A549 (cell line): Measurements from ENCODE around the gene FHAD1. TPM values are rescaled to one million over a fixed set of nuclear protein-coding genes. Genes with fewer than 3 reads are reported as not detected.

ENCODE experiments used
- ATAC-seq, 2 experiments: fragments of 200-7000 bp in 1 of 2; fragments of >200 bp in 1 of 2; cut with Nextera tagmentation in 1 of 2; cut with Tn5 transposase in 1 of 2; 3 replicates each; pipeline versions ENCODE4 v1.8.0 to v1.9.1; 2018 to 2020; ENCODE audit warnings: mild to moderate bottlenecking in 1 of 2, moderate library complexity in 1 of 2
- CTCF ChIA-PET: fragments of 300-600 bp; sonication (Branson Sonifier 250); formaldehyde crosslinking; extraction: SDS; loops from one replicate; lab custom pipeline; 2021; ENCODE audit warnings: antibody characterized with exemption, inconsistent platforms; lab: Yijun Ruan, JAX
- POLR2A ChIA-PET: fragments of 350-600 bp; formaldehyde crosslinking; extraction: SDS; loops from one replicate; lab custom pipeline; 2021; ENCODE audit warnings: antibody characterized with exemption, inconsistent platforms; lab: Yijun Ruan, JAX
- DNase-seq, 2 experiments: peaks; one replicate each; pipeline versions ENCODE4 v3.0.0 to v3.0.0-alpha.2; 2011 to 2016; ENCODE audit warnings: low read depth in 1 of 2, low spot score in 1 of 2
- FAIRE-seq: peaks from 2 replicates; lab custom pipeline; 2011; peaks lifted over from hg19 to GRCh38; lab: Jason Lieb, UNC
- H3K27ac ChIP-seq, 2 experiments: fragments of >200 bp; sonication (Bioruptor Twin); formaldehyde crosslinking; 3 replicates each; pipeline ENCODE4 v1.5.1; 2016 to 2017
- H3K4me1 ChIP-seq: fragments of >200 bp; sonication (Bioruptor Twin); formaldehyde crosslinking; 3 replicates; pipeline ENCODE4 v1.6.1; 2016
- H3K4me2 ChIP-seq: fragments of >200 bp; sonication (Bioruptor Twin); formaldehyde crosslinking; 3 replicates; pipeline ENCODE4 v1.6.1; 2016
- H3K4me3 ChIP-seq: fragments of >200 bp; sonication (Bioruptor Twin); formaldehyde crosslinking; 3 replicates; pipeline ENCODE4 v1.5.1; 2016
- H3K9me3 ChIP-seq: fragments of >200 bp; sonication (Bioruptor Twin); formaldehyde crosslinking; 3 replicates; pipeline ENCODE4 v1.6.1; 2016
- ATOH8 ChIP-seq: fragments of 250-450 bp; sonication (Bioruptor Pico); IDR thresholded peaks from 2 replicates; pipeline ENCODE4 v1.5.0; 2020; ENCODE audit warnings: low read depth, mild to moderate bottlenecking, moderate library complexity
- EHMT2 ChIP-seq: fragments of 200-600 bp; sonication (generic); IDR thresholded peaks from 2 replicates; pipeline ENCODE4 v1.6.1; 2016; ENCODE audit warnings: antibody characterized with exemption, low read depth, mild to moderate bottlenecking, moderate library complexity
- ESRRA ChIP-seq: fragments of 150-350 bp; IDR thresholded peaks from 2 replicates; pipeline ENCODE4 v1.6.1; 2014; ENCODE audit warnings: mild to moderate bottlenecking, low read length, borderline replicate concordance
- FOSB ChIP-seq: fragments of 250-450 bp; sonication (Bioruptor Pico); IDR thresholded peaks from 2 replicates; pipeline ENCODE4 v1.5.0; 2020; ENCODE audit warnings: mild to moderate bottlenecking, moderate library complexity
- GATA3 ChIP-seq: IDR thresholded peaks from 2 replicates; pipeline ENCODE4 v1.6.1; 2012; ENCODE audit warnings: borderline replicate concordance
- HMGXB4 ChIP-seq: fragments of 250-450 bp; sonication (Bioruptor Pico); IDR thresholded peaks from 2 replicates; pipeline ENCODE4 v1.5.0; 2021; ENCODE audit warnings: mild to moderate bottlenecking, moderate library complexity, borderline replicate concordance
- HOXB5 ChIP-seq: fragments of 250-450 bp; sonication (Bioruptor Pico); IDR thresholded peaks from 2 replicates; pipeline ENCODE4 v1.5.0; 2020; ENCODE audit warnings: mild to moderate bottlenecking, moderate library complexity
- JUNB ChIP-seq: fragments of >200 bp; sonication (Bioruptor Twin); formaldehyde crosslinking; IDR thresholded peaks from 2 replicates; pipeline ENCODE4 v1.6.1; 2016
- KDM1A ChIP-seq: fragments of 200-600 bp; sonication (generic); IDR thresholded peaks from 2 replicates; pipeline ENCODE4 v1.6.1; 2016; ENCODE audit warnings: low read depth, mild to moderate bottlenecking
- NFE2L2 ChIP-seq: fragments of 150-350 bp; conservative IDR thresholded peaks from 2 replicates; pipeline ENCODE4 v1.6.1; 2014; ENCODE audit warnings: low read length
- NPAS2 ChIP-seq: fragments of 250-450 bp; sonication (Bioruptor Pico); IDR thresholded peaks from 2 replicates; pipeline ENCODE4 v1.8.0; 2022; ENCODE audit warnings: mild to moderate bottlenecking, moderate library complexity, borderline replicate concordance
- PBX3 ChIP-seq: IDR thresholded peaks from 2 replicates; pipeline ENCODE4 v1.6.1; 2012
- POLR2AphosphoS2 ChIP-seq: conservative IDR thresholded peaks from 2 replicates; pipeline ENCODE4 v1.6.1; 2012; ENCODE audit warnings: low read length, improper control_type of control experiment, inconsistent platforms
- REST ChIP-seq: fragments of 200-600 bp; sonication (generic); IDR thresholded peaks from 2 replicates; pipeline ENCODE4 v1.6.1; 2016; ENCODE audit warnings: antibody characterized with exemption, mild to moderate bottlenecking, moderate library complexity
- RFX5 ChIP-seq: fragments of 450-650 bp; IDR thresholded peaks from 2 replicates; pipeline ENCODE4 v1.7.1; 2014; ENCODE audit warnings: antibody characterized with exemption, mild to moderate bottlenecking, moderate library complexity
- ZC3H11A ChIP-seq: fragments of 450-650 bp; IDR thresholded peaks from 2 replicates; pipeline ENCODE4 v1.6.1; 2014; ENCODE audit warnings: antibody characterized with exemption, mild to moderate bottlenecking
- WGBS: methylation state at CpG from one replicate; pipeline ENCODE4 v1.1.6; 2017; ENCODE audit errors: missing lambda C conversion rate; 5-methylcytosine and 5-hydroxymethylcytosine counted together
- polyA plus RNA-seq, 4 experiments: library from polyadenylated mRNA; depleted of rRNA in 3 of 4; stranded (reverse); fragments of >200 nt; fragmentation: RNase III in 1 of 4; extraction: RNeasy Plus Mini Kit Qiagen cat#74134 plus additional on column Dnase treatment in 1 of 4; gene quantifications; 2 replicates in 3 of 4; 3 replicates in 1 of 4; pipeline ENCODE4 v1.2.3, GENCODE V29; 2011 to 2017

FHAD1 gene
- polyA plus RNA-seq, 2 of the 4 experiments (the other 2 are of a cell fraction): 0.31 to 0.32 TPM

- FAIRE-seq: no peak
- 95% methylated on average over 4 of the region's 4 CpGs for WGBS
- POLR2A ChIA-PET: no interaction called here
Observed at GRCh38 chr1:15222653-15223303, 24.2 kb upstream of the FHAD1 start.

More at GRCh38 chr1:15222653-15223303, 24.2 kb upstream of the FHAD1 start:
- Histone ChIP-seq H3K4me3 (no peak overlapping the region), H3K9me3 (no peaks in the 10 kb centered on the region), H3K4me1 (0 out of 3 replicates have a peak, but pooled peaks cover 3% of the 10 kb centered on the region), H3K27ac (no peak overlapping the region), H3K4me2 (no peak overlapping the region)
- DNase-seq (no peak), ATAC-seq (no peak)
- TF ChIP-seq EHMT2: no peak
- TF ChIP-seq REST: no peak
- TF ChIP-seq HOXB5 (CRISPR knock-in tag): no peak
- no peak for TF ChIP-seq PBX3
- no peak for TF ChIP-seq NFE2L2
- no peak for TF ChIP-seq FOSB
- TF ChIP-seq RFX5: no peak
- no peak for TF ChIP-seq ESRRA
- no peak for TF ChIP-seq GATA3
- TF ChIP-seq POLR2AphosphoS2: no peak
- TF ChIP-seq JUNB: no peak
- no peak for TF ChIP-seq KDM1A
- no peak for TF ChIP-seq ATOH8 (CRISPR knock-in tag)
- no peak for TF ChIP-seq NPAS2 (CRISPR knock-in tag)
- no peak for TF ChIP-seq ZC3H11A
- no peak for TF ChIP-seq HMGXB4 (CRISPR knock-in tag)
- CTCF ChIA-PET: interaction anchor here (0.6 to 1.6 kb wide), 3 partner anchors 9 to 94 kb away, joined by 3 to 4 read pairs (median 3); no protein-coding TSS in a partner anchor
